GM23338 (cell line): ENCODE results near the gene ZNF444. TPM values are rescaled to one million over a fixed set of nuclear protein-coding genes. Genes with fewer than 3 reads are reported as not detected.

Source experiments
- ATAC-seq: fragments of 200-7000 bp; cut with Tn5 transposase; 3 replicates; pipeline ENCODE4 v1.9.1; 2020
- DNase-seq: peaks from one replicate; pipeline ENCODE4 v3.0.0-alpha.2; 2015; ENCODE audit warnings: low spot score
- H2AFZ ChIP-seq: fragments of 200-600 bp; sonication (generic); 2 replicates; pipeline ENCODE4 v1.8.0; 2016; ENCODE audit warnings: antibody characterized with exemption, mild to moderate bottlenecking, moderate library complexity
- H3F3A ChIP-seq: fragments of 200-600 bp; sonication (generic); replicated peaks from 2 replicates; pipeline ENCODE4 v1.8.0; 2017; ENCODE audit warnings: antibody characterized with exemption, mixed run types, low read depth
- H3K27ac ChIP-seq: fragments of 200-600 bp; sonication (generic); 2 replicates; pipeline ENCODE4 v1.6.1; 2016; ENCODE audit warnings: low read depth
- H3K27me3 ChIP-seq: fragments of 200-600 bp; sonication (generic); 2 replicates; pipeline ENCODE4 v1.8.0; 2016; ENCODE audit warnings: mild to moderate bottlenecking, mixed run types, moderate library complexity; ENCODE audit not compliant: insufficient read depth
- H3K36me3 ChIP-seq: fragments of 200-600 bp; sonication (generic); 2 replicates; pipeline ENCODE4 v1.8.0; 2016; ENCODE audit warnings: mild to moderate bottlenecking; ENCODE audit not compliant: insufficient read depth
- H3K4me1 ChIP-seq: fragments of 200-600 bp; sonication (generic); 2 replicates; pipeline ENCODE4 v1.8.0; 2016; ENCODE audit warnings: mild to moderate bottlenecking, moderate library complexity; ENCODE audit not compliant: insufficient read depth
- H3K4me2 ChIP-seq: fragments of 200-600 bp; sonication (generic); 2 replicates; pipeline ENCODE4 v1.7.1; 2017; ENCODE audit warnings: mixed run types
- H3K4me3 ChIP-seq: fragments of 200-600 bp; sonication (generic); 2 replicates; pipeline ENCODE4 v1.6.1; 2016; ENCODE audit warnings: mixed run types
- H3K79me2 ChIP-seq: fragments of 200-600 bp; sonication (generic); replicated peaks from 2 replicates; pipeline ENCODE4 v1.8.0; 2017; ENCODE audit warnings: mild to moderate bottlenecking; ENCODE audit not compliant: insufficient read depth
- H3K9me2 ChIP-seq: fragments of 200-600 bp; sonication (generic); 2 replicates; pipeline ENCODE4 v1.8.0; 2017; ENCODE audit not compliant: insufficient read depth
- H4K20me1 ChIP-seq: fragments of 200-600 bp; sonication (generic); replicated peaks from 2 replicates; pipeline ENCODE4 v1.8.0; 2017; ENCODE audit warnings: mild to moderate bottlenecking; ENCODE audit not compliant: insufficient read depth
- H3K27ac Mint-ChIP-seq: 2 replicates; pipeline ENCODE4 v1.8.0; 2020; ENCODE audit warnings: inconsistent platforms, mild to moderate bottlenecking, moderate library complexity, mixed read lengths
- H3K27me3 Mint-ChIP-seq: 3 replicates; pipeline ENCODE4 v1.8.0; 2022; ENCODE audit warnings: low read depth, mild to moderate bottlenecking, moderate library complexity, mixed read lengths, inconsistent platforms; ENCODE audit not compliant: insufficient read depth, poor library complexity
- H3K36me3 Mint-ChIP-seq: 3 replicates; pipeline ENCODE4 v1.8.0; 2021; ENCODE audit warnings: low read depth, mild to moderate bottlenecking, inconsistent platforms, moderate library complexity, mixed read lengths
- H3K4me1 Mint-ChIP-seq: 3 replicates; pipeline ENCODE4 v1.8.0; 2020; ENCODE audit warnings: mild to moderate bottlenecking, inconsistent platforms, mixed read lengths
- H3K4me3 Mint-ChIP-seq: 3 replicates; pipeline ENCODE4 v1.8.0; 2021; ENCODE audit warnings: moderate library complexity, mild to moderate bottlenecking, inconsistent platforms, mixed read lengths
- H3K9me3 Mint-ChIP-seq: 3 replicates; pipeline ENCODE4 v1.8.0; 2020; ENCODE audit warnings: moderate library complexity, mild to moderate bottlenecking, inconsistent platforms, mixed read lengths
- CTCF ChIP-seq, 2 experiments: fragments of 200-600 bp in 1 of 2; sonication (generic) in 1 of 2; conservative IDR thresholded peaks; 2 replicates each; pipeline versions ENCODE4 v1.5.1 to v1.6.1; 2016 to 2017; ENCODE audit warnings: antibody characterized with exemption in 2 of 2, low read depth in 2 of 2, mild to moderate bottlenecking in 2 of 2, moderate library complexity in 1 of 2
- EZH2 ChIP-seq: fragments of 200-600 bp; sonication (generic); IDR thresholded peaks from one replicate; pipeline ENCODE4 v1.8.0; 2017; ENCODE audit warnings: antibody characterized with exemption, mild to moderate bottlenecking, low read depth; ENCODE audit not compliant: unreplicated experiment
- EZH2phosphoT487 ChIP-seq: fragments of 200-600 bp; sonication (generic); IDR thresholded peaks from one replicate; pipeline ENCODE4 v1.8.1; 2018; ENCODE audit warnings: antibody characterized with exemption; ENCODE audit not compliant: unreplicated experiment
- NANOG ChIP-seq: IDR thresholded peaks from 2 replicates; pipeline ENCODE4 v1.6.1; 2016; ENCODE audit warnings: antibody characterized with exemption, borderline replicate concordance
- POLR2AphosphoS5 ChIP-seq: IDR thresholded peaks from 2 replicates; pipeline ENCODE4 v1.6.1; 2016; ENCODE audit warnings: antibody characterized with exemption, low read depth
- REST ChIP-seq: IDR thresholded peaks from one replicate; pipeline ENCODE4 v1.6.1; 2018; ENCODE audit warnings: antibody characterized with exemption; ENCODE audit not compliant: unreplicated experiment
- STAT1 ChIP-seq: IDR thresholded peaks from one replicate; pipeline ENCODE4 v1.6.1; 2016; ENCODE audit warnings: antibody characterized with exemption; ENCODE audit not compliant: unreplicated experiment
- ZNF331 ChIP-seq: fragments of 250-450 bp; sonication (Bioruptor Pico); IDR thresholded peaks from 2 replicates; pipeline ENCODE4 v1.5.0; 2020; ENCODE audit warnings: low read depth, mild to moderate bottlenecking, moderate library complexity
- polyA plus RNA-seq: library from polyadenylated mRNA; unstranded; fragments of >200 nt; fragmentation: Nextera tagmentation; extraction: Ambion mirVana; gene quantifications from 2 replicates; pipeline ENCODE4 v1.2.1, GENCODE V29; 2016
- total RNA-seq: library from RNA; depleted of rRNA; stranded (reverse); fragments of >200 nt; shearing (Covaris generic); gene quantifications from 2 replicates; pipeline ENCODE4 v1.2.3, GENCODE V29; 2014
- TF ChIP-seq, protein P1 (sequence below): fragments of 250-450 bp; sonication (Bioruptor Pico); IDR thresholded peaks from 2 replicates; pipeline ENCODE4 v1.5.0; 2020; ENCODE audit warnings: mild to moderate bottlenecking, moderate library complexity
- TF ChIP-seq, protein P2 (sequence below): IDR thresholded peaks from 2 replicates; pipeline ENCODE4 v1.6.1; 2016; ENCODE audit warnings: antibody characterized with exemption

ZNF444 gene
- total and polyA plus RNA-seq, 2 experiments from 2014 or later, result 25.1 to 58.5 TPM

DNA sequence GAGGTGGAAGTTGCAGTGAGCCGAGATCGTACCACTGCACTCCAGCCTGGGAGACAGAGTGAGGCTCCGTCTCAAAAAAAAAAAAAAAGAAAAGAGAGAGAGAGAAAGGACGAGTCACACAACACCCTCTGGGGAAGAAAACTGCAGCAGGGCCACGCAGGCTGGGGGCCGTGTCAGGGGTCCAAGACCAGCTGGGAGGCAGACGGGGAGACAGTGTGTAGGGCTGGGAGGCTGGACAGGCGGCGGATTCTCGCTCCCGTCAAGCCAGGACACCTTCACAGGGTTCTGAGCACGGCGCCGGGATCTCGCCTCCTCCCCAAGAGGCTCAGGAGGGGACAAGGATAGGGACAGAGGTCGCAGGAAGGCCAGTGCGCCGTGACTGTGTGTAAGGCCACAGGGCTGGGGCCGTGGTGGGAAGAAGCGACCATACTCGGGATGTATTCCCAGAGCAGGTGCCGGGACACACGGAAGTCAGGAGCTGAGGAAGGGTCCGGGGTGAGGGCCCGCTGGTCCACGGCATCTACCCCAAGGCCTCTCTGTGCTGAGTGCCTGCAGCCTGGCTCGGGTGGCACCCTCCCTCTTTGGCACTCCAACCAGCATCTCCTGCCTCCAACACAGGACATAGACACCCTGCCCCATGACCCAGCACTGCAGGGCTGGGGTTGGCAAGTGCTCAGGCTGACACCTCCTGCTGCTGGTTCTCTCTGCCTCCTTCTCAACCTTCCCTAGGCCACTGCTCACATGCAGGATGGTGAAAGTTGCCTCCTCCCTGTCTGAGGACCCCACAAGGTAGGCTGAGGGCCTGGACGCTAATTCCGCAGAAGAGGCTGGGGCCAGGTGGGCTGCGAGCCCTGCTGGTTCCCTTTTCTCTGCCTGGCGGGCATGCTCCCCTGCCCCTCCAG lies 41.2 kb upstream of the ZNF444 start:
- H3K4me2 ChIP-seq, result no peak overlapping the region
- peaks cover 4% of the 10 kb centered on the region; the same call in 1 of the 2 replicates for H3K36me3 ChIP-seq
- no peak overlapping the region for H3K27ac Mint-ChIP-seq
- H3K9me2 ChIP-seq, result no peaks in the 10 kb centered on the region
- H3K4me1 ChIP-seq, result no peaks in the 10 kb centered on the region
- no peak for ATAC-seq
- H2AFZ ChIP-seq, result no peak overlapping the region
- no peaks in the 10 kb centered on the region for H3K27me3 ChIP-seq
- H3K4me3 ChIP-seq, result no peak overlapping the region
- H3K4me1 Mint-ChIP-seq, result peaks cover 2% of the 10 kb centered on the region; the same call in 2 of the 3 replicates
- H3K4me3 Mint-ChIP-seq, result no peak overlapping the region
- no peak for TF ChIP-seq EZH2
- TF ChIP-seq CTCF (conservative IDR thresholded peaks at IDR 0.05; ENCODE audit: low read depth in 2 of 2), result no peak
- no peak for TF ChIP-seq NANOG
- no peak for TF ChIP-seq ZNF331 (CRISPR knock-in tag)
- TF ChIP-seq STAT1, result no peak
- TF ChIP-seq, protein P1, sequence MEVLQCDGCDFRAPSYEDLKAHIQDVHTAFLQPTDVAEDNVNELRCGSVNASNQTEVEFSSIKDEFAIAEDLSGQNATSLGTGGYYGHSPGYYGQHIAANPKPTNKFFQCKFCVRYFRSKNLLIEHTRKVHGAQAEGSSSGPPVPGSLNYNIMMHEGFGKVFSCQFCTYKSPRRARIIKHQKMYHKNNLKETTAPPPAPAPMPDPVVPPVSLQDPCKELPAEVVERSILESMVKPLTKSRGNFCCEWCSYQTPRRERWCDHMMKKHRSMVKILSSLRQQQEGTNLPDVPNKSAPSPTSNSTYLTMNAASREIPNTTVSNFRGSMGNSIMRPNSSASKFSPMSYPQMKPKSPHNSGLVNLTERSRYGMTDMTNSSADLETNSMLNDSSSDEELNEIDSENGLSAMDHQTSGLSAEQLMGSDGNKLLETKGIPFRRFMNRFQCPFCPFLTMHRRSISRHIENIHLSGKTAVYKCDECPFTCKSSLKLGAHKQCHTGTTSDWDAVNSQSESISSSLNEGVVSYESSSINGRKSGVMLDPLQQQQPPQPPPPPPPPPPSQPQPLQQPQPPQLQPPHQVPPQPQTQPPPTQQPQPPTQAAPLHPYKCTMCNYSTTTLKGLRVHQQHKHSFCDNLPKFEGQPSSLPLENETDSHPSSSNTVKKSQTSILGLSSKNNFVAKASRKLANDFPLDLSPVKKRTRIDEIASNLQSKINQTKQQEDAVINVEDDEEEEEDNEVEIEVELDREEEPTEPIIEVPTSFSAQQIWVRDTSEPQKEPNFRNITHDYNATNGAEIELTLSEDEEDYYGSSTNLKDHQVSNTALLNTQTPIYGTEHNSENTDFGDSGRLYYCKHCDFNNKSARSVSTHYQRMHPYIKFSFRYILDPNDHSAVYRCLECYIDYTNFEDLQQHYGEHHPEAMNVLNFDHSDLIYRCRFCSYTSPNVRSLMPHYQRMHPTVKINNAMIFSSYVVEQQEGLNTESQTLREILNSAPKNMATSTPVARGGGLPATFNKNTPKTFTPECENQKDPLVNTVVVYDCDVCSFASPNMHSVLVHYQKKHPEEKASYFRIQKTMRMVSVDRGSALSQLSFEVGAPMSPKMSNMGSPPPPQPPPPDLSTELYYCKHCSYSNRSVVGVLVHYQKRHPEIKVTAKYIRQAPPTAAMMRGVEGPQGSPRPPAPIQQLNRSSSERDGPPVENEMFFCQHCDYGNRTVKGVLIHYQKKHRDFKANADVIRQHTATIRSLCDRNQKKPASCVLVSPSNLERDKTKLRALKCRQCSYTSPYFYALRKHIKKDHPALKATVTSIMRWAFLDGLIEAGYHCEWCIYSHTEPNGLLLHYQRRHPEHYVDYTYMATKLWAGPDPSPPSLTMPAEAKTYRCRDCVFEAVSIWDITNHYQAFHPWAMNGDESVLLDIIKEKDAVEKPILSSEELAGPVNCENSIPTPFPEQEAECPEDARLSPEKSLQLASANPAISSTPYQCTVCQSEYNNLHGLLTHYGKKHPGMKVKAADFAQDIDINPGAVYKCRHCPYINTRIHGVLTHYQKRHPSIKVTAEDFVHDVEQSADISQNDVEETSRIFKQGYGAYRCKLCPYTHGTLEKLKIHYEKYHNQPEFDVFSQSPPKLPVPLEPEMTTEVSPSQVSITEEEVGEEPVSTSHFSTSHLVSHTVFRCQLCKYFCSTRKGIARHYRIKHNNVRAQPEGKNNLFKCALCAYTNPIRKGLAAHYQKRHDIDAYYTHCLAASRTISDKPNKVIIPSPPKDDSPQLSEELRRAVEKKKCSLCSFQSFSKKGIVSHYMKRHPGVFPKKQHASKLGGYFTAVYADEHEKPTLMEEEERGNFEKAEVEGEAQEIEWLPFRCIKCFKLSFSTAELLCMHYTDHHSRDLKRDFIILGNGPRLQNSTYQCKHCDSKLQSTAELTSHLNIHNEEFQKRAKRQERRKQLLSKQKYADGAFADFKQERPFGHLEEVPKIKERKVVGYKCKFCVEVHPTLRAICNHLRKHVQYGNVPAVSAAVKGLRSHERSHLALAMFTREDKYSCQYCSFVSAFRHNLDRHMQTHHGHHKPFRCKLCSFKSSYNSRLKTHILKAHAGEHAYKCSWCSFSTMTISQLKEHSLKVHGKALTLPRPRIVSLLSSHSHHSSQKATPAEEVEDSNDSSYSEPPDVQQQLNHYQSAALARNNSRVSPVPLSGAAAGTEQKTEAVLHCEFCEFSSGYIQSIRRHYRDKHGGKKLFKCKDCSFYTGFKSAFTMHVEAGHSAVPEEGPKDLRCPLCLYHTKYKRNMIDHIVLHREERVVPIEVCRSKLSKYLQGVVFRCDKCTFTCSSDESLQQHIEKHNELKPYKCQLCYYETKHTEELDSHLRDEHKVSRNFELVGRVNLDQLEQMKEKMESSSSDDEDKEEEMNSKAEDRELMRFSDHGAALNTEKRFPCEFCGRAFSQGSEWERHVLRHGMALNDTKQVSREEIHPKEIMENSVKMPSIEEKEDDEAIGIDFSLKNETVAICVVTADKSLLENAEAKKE, result no peak
- TF ChIP-seq, protein P2, sequence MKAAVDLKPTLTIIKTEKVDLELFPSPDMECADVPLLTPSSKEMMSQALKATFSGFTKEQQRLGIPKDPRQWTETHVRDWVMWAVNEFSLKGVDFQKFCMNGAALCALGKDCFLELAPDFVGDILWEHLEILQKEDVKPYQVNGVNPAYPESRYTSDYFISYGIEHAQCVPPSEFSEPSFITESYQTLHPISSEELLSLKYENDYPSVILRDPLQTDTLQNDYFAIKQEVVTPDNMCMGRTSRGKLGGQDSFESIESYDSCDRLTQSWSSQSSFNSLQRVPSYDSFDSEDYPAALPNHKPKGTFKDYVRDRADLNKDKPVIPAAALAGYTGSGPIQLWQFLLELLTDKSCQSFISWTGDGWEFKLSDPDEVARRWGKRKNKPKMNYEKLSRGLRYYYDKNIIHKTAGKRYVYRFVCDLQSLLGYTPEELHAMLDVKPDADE, result no peak
- no peak for TF ChIP-seq EZH2phosphoT487
- TF ChIP-seq REST, result no peak
- no peak for TF ChIP-seq POLR2AphosphoS5
- H3K9me3 Mint-ChIP-seq, result no peaks in the 10 kb centered on the region; the same call in none of the 3 replicates
- H3K36me3 Mint-ChIP-seq, result peaks cover 30% of the 10 kb centered on the region
- no peaks in the 10 kb centered on the region for H3F3A ChIP-seq
- H3K27me3 Mint-ChIP-seq, result peaks cover 10% of the 10 kb centered on the region
- H3K27ac ChIP-seq, result no peak overlapping the region
- no peak for DNase-seq
- H3K79me2 ChIP-seq, result peaks cover 65% of the 10 kb centered on the region
- peaks cover 7% of the 10 kb centered on the region for H4K20me1 ChIP-seq
